Loucy (cell line): Measurements from ENCODE around the gene SINHCAF.

Experiments
- CTCF ChIP-seq: fragments of 200-600 bp; sonication (generic); conservative IDR thresholded peaks from 2 replicates; pipeline ENCODE4 v1.5.1; 2014; ENCODE audit warnings: mild to moderate bottlenecking, antibody characterized with exemption, low read length
- EZH2phosphoT487 ChIP-seq: fragments of 200-600 bp; IDR thresholded peaks from 2 replicates; pipeline ENCODE4 v1.6.1; 2018; ENCODE audit warnings: antibody characterized with exemption, mild to moderate bottlenecking, moderate library complexity, borderline replicate concordance

GRCh38 chr12:31337952-31338351 lies 12.0 kb upstream of the SINHCAF start:
- no peak for TF ChIP-seq CTCF
- TF ChIP-seq EZH2phosphoT487, result no peak
